Naive B cell (primary cell): ENCODE measurements around the gene AK4. TPM values are rescaled to one million over a fixed set of nuclear protein-coding genes. Genes with fewer than 3 reads are reported as not detected.

Experiments used
- ATAC-seq, 2 donors: fragments of 150-1000 bp; cut with Tn5 transposase; 2 replicates each; pipeline ENCODE4 v1.10.0; 2021; ENCODE audit warnings: low read depth in 2 of 2, mild to moderate bottlenecking in 2 of 2, moderate library complexity in 2 of 2
- DNase-seq: peaks from one replicate; pipeline ENCODE4 v3.0.0; 2022
- H3K27ac Mint-ChIP-seq, 6 donors: one replicate each; pipeline ENCODE4 v1.8.0; 2020 to 2022; ENCODE audit warnings: mild to moderate bottlenecking in 6 of 6, mixed read lengths in 6 of 6, moderate library complexity in 5 of 6, inconsistent platforms in 2 of 6
- H3K27me3 Mint-ChIP-seq, 3 donors: one replicate each; pipeline ENCODE4 v1.8.0; 2021 to 2022; ENCODE audit warnings: mixed read lengths in 3 of 3, mild to moderate bottlenecking in 1 of 3
- H3K36me3 Mint-ChIP-seq, 2 donors: one replicate each; pipeline ENCODE4 v1.8.0; 2020 to 2022; ENCODE audit warnings: mixed read lengths in 2 of 2, inconsistent platforms in 1 of 2, mild to moderate bottlenecking in 1 of 2
- H3K4me1 Mint-ChIP-seq, 3 donors: one replicate each; pipeline ENCODE4 v1.8.0; 2020 to 2022; ENCODE audit warnings: mixed read lengths in 3 of 3, inconsistent platforms in 1 of 3, mild to moderate bottlenecking in 1 of 3, moderate library complexity in 1 of 3
- H3K4me3 Mint-ChIP-seq, 8 donors: one replicate each; pipeline ENCODE4 v1.8.0; 2020 to 2022; ENCODE audit warnings: mild to moderate bottlenecking in 8 of 8, mixed read lengths in 8 of 8, moderate library complexity in 8 of 8, inconsistent platforms in 2 of 8
- H3K9me3 Mint-ChIP-seq, 7 donors: one replicate each; pipeline ENCODE4 v1.8.0; 2020 to 2022; ENCODE audit warnings: mixed read lengths in 7 of 7, mild to moderate bottlenecking in 5 of 7, inconsistent platforms in 2 of 7, moderate library complexity in 1 of 7
- polyA plus RNA-seq, 6 donors: library from polyadenylated mRNA; unstranded; fragments of 300-500 nt; fragmentation: Illumina TruSeq; gene quantifications; one replicate each; pipeline ENCODE4 v1.2.3, GENCODE V29; 2021; ENCODE audit warnings: low read depth in 6 of 6

Gene AK4
- polyA plus RNA-seq, 6 donors from 2014 or later, result 0.04 to 0.33 (median 0.26) TPM; not detected in 3

GRCh38 chr1:65279070-65279779 lies 131.2 kb downstream of the AK4 start:
- peaks cover 9 to 52% (median 21%) of the 10 kb centered on the region in 3 donors for H3K27me3 Mint-ChIP-seq
- no peaks in the 10 kb centered on the region for H3K9me3 Mint-ChIP-seq
- DNase-seq (no peak), ATAC-seq (no peak)
- H3K4me1 Mint-ChIP-seq, result no peaks in the 10 kb centered on the region
- H3K36me3 Mint-ChIP-seq, result no peaks in the 10 kb centered on the region
- H3K4me3 Mint-ChIP-seq, result no peak overlapping the region
- peak overlapping the region in 1 of 6 donors; percentile 62 for H3K27ac Mint-ChIP-seq

Other genes starting within 250 kb of the AK4 start
- 100 to 1,000 TPM; 182 to 259 (median 194) TPM for gene JAK1, start 181.7 kb upstream of the AK4 start, polyA plus RNA-seq
- under 1 TPM in 2 of 6 donors, not detected in 4; 0.19 to 0.63 TPM for gene DNAJC6, start 161.3 kb downstream of the AK4 start, polyA plus RNA-seq